HG03439 (cell line): ENCODE data around the gene NOTCH1.

Experiments
- ATAC-seq: cut with Tn5 transposase; IDR thresholded peaks from one replicate; pipeline ENCODE4 v1.9.1; 2021; ENCODE audit warnings: mild to moderate bottlenecking, moderate library complexity; ENCODE audit not compliant: unreplicated experiment

NOTCH1 gene

GRCh38 chr9:136505406-136506403, 40.1 kb downstream of the NOTCH1 start:
- no peak for ATAC-seq

GRCh38 chr9:136504512-136505348, 41.1 kb downstream of the NOTCH1 start:
- no peak for ATAC-seq

- no peak for ATAC-seq
Measured at GRCh38 chr9:136502940-136503550, 42.8 kb downstream of the NOTCH1 start.

DNA sequence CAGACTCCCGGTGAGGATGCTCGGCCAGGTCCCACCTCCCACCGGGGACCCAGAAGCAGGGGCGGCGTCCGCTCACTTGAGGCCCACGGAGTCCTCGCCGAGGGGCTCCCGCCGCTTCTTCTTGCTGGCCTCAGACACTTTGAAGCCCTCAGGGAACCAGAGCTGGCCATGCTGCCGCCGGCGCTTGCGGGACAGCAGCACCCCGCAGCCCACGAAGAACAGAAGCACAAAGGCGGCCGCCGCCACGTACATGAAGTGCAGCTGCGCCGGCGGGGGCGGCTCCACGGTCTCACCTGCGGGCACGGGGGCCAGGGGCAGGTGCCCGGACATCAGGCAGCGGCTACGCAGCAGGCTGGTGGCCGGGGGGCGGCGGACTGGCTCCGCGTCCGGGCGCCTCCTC, 43.7 kb downstream of the NOTCH1 start:
- ATAC-seq, result no peak

GRCh38 chr9:136501686-136502085, 44.2 kb downstream of the NOTCH1 start:
- no peak for ATAC-seq

DNA sequence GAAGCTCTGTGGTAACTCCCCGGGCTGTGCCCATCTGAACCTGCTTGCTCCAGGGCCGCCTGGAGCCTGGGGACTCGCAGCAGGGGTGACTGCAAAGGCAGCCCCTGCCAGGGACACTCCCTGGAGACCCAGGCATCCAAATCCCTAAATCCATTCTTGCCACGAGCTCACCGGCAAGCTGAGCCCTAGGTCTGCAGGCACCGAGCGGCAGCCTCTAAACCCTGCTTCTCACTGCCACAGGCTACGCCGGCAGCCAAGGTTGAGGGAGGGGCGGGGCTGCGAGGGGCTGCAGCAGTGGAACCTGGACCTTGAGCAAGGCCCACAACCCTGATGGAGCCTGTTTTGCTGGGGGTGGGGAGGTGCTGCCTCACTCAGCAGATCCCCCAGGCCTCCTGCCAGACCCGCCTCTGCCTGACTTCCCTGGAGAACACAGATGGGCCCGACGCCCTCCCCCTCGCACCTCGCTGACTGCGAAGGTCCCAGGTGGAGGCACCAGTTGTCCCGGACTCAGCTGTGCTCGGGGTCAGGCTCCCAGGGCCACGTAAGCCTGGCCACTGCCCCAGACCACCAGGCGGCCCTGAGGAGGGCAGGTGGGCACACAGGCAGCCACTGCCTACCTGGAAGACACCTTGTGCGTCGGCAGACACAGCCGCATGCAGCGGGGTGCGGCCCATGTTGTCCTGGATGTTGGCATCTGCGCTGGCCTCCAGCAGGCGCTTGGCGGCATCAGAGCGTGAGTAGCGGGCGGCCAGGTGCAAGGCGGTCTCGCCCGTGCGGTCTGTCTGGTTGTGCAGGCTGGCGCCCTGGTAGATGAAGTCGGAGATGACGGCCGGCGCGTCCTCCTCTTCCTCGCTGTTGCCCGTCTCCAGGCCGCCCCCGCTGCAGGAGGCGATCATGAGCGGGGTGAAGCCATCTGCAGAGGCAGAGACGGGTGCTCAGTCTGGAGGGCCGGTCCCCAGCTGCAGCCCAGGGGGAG, 45.6 kb downstream of the NOTCH1 start:
- ATAC-seq, result no peak

DNA sequence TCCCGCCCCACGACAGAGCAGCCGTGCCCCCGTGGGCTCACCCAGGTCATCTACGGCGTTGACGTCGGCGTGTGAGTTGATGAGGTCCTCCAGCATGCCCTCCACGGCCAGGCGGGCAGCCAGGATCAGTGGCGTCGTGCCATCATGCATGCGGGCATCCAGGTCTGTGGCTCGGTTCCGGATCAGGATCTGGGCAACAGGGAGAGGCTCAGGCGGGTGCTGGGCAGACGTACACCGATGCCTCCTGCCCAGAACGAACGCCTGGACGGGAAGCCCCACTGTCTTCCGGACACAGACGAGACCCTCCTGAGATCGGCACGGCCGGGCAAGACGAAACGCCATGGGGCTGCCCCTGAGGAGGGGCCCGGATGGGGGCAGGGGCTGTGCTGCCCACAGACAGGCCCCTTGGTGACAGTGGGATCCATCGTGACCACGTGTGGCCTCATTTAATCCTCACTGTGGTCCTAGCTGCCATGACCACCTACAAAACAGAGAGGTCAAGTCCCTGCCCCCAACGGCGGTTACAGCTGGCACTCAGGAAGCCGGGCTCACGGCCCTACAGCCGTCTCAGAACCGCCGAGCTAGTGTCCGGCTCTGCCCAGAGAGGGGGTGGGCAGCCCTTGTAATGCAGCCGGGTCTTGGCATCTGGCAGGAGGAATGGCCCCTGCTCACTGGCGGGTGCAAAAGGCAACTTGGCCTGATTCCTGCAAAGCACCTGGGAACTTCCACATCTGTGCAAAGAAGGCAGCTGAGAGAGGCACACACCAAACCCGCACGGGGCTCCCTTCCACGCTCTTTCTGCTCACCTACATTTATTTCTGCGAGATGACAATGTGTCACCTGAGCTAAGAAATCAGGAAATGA, 46.5 kb downstream of the NOTCH1 start:
- no peak for ATAC-seq

GRCh38 chr9:136497916-136498695, 47.7 kb downstream of the NOTCH1 start:
- ATAC-seq, result no peak

DNA sequence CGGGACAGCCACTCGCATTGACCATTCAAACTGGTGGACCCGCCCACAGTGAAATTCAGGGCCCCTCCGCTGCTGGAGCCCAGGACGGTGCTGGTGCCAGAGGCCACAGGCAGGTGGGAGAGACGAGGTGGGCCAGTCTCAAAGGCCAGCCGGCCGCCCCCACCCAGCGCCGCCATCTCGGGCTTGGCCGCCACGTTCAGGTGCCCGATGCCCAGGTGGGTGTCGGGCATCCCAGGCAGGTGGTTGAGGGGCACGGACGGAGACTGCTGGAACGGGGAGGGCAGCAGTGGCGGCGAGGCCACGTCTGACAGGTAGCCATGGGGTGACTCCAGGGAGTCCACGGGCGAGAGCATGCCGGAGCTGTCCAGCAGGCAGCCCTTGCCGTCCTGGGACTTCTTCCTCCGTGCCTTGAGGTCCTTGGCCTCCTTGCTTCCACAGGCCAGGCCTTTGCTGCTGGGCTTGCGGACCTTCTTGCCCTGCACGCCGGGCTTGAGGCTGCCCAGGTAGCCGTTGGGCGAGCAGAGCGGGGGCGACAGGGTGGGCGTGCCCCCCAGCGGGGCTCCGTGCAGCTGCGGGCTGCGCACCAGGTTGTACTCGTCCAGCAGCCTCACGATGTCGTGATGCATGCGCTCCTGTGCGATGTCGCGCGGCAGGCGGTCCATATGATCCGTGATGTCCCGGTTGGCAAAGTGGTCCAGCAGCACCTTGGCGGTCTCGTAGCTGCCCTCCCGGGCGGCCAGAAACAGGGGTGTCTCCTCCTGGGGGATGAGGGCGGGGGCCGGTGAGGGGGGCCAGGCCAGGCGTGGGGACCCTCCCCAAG, 48.8 kb downstream of the NOTCH1 start:
- ATAC-seq, result no peak

GRCh38 chr9:136496181-136496580, 49.7 kb downstream of the NOTCH1 start:
- no peak for ATAC-seq

DNA sequence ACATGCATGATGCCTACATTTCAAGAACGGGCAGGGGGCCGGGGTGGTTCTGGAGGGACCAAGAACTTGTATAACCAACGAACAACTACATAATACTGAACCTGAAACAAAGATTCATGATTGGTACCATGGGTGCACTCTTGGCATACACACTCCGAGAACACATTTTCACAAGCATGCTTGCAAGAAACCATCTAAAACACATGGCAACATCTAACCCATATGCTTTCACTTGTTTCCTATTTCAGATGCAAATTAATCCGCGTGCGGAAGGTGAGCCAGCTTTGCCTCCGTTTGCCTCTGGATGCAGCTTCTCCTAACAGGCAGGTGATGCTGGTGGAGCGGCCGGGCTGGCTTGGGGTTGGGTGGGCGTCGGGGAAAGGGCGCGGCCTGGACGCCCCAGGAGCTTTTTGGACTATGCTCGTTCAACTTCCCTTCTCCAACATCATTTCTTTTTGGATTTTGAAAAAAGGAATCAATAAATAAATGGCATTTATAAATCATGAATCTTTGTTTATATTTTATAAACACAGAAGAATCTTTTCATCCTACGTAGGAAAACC, 50.5 kb downstream of the NOTCH1 start:
- ATAC-seq, result no peak

GRCh38 chr9:136494531-136495215, 51.2 kb downstream of the NOTCH1 start:
- ATAC-seq, result no peak

DNA sequence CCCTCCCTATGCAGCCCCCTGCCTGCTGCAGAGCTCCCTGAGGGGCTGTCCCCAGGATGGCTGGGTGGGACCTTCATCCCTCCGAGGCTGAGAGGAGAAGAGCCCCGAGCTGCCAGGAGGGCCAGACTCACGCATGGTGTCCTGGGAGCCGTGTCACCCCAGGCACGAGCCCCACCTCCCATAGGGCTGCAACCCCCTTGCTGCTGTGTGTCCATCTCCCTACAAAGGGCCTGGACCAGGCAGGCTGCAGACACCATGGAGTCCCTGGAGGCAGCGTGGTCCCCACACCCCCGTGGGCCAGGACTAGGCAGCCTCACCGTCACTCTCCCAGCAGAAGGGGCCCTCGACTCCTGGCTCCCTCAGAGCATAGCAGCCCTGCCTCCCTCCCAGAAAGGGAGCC, 51.8 kb downstream of the NOTCH1 start:
- ATAC-seq, result no peak

GRCh38 chr9:136493567-136493971, 52.3 kb downstream of the NOTCH1 start:
- ATAC-seq, result no peak

- ATAC-seq, result no peak
Measured at GRCh38 chr9:136492978-136493522, 52.8 kb downstream of the NOTCH1 start.

DNA sequence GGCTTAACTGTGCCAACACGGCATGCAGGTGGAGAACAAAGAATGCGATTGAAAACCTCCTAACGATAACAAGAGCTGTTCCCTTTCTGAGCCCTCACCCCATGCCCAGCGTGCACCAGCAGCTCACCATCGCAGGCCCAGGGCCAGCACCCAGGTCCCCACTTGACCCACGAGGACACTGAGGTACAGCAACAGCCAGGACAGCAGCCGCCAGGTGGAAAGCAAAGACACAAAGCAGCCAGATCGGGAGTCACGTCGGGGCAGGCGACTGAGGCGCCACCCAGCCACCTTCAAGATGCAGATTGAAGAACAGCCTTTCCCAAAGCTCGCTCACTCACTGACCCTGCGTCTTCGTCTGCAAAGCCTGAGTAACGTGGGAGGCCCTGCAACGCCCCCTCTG, 56.1 kb downstream of the NOTCH1 start:
- no peak for ATAC-seq
